Measurements from ENCODE around the gene PKP4.
"Not testable (repeated sequence)": the region's sequence is repeated elsewhere in the genome, so short reads cannot be mapped to it uniquely, and the experiment has no call there.

Gene PKP4

DNA sequence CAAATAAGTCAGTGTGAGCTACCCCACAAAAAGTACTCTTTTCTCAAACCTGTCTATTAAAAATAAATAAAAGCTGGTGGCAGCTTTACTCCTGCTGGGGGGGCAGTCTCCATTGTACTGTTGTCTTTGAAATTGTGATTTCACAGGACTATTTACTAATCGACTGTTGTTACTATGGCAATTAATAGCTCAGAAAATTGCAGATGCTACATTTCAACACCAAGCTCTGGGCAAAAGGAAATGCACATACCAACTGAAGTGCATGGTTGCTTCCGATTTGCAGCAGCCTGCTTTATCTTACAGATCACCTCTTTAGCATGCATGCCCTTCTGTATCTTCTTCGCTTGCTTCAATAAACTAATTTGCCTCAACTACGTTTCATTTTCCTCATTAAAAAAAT is 220.8 kb downstream of the PKP4 start:
- DNase-seq (ENCODE audit: low spot score), result no peak

DNA sequence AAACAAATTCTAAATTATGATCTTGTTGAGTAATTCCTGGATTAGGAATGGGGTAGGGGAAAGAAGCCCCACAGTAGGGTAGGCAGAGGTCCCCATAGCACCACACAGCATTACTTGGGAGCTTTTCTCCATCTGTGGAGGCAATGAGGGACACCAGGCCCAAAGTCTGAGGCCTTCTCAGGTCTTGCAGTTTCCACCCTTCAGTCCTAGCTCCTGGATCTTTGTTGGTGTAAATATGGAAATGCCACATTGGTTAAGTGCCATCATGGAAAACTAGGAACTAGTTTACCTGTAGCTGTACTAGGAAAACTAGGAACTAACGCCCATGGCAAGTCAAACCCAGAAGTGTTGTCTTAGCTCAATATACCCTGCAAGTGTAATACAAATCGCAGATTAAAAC is 225.1 kb downstream of the PKP4 start:
- no peak for DNase-seq (ENCODE audit: low spot score)

DNA sequence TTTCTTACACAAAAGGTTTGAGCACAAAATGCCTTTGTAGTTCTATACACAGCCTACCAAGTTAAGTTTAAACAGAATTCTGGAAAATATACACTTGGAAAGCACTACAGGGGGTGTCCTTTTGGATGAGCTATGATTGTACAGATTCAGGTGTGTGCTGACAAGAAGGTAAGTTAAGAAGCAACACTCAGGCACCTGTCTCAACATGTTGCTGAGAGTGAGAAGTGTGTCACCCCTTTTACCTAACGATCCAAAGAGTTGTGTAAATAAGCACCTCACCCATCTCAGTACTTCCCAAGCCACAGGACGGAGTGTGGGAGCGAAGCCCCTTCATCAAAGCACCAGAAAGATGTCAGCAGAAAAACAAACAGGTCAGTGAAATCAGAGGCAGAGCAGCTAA is 228.9 kb downstream of the PKP4 start:
- no peak for DNase-seq (ENCODE audit: low spot score)

DNA sequence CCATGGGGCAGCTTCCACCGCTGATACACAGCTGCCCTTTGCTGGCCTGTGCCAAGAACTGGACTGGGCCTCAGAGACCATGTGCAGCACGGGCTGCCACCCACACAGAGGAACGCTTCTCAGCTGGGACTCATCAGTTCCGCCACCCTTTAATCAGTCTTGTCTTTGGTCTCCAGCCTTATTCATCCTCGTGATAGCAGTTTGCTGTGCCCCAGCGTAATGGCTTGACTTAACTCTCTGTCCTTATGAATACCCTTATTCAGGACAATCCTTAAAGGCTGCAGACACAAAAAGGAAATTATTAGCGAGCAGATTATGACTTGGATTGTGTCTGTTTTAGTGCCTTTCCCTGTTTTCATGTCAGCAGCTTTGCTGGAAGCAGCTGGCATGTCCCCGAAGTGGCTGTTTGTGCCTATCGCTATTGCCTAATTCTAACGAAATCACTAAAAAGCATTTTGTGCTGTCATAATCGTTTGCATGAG is 229.5 kb downstream of the PKP4 start:
- DNase-seq (ENCODE audit: low spot score), result no peak

DNA sequence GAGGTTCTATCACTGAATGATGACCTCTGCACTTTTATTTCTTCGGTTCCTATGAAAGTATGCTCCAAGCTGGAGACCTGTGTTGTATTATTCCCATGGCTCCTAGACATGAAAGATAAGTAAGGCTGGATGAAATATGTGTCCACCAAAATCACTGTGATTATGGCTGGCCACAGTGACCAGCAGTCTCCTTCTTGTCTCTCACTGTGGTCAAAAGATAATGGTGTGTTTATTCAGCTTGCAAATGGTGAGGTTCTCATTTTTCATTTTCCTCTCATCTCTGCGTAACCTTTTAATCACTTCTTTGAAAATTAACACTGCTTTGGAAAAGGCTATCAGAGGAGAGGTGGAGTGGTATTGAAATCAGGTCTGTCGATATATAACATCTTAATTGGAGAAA is 230.6 kb downstream of the PKP4 start:
- no peak for DNase-seq (ENCODE audit: low spot score)

DNA sequence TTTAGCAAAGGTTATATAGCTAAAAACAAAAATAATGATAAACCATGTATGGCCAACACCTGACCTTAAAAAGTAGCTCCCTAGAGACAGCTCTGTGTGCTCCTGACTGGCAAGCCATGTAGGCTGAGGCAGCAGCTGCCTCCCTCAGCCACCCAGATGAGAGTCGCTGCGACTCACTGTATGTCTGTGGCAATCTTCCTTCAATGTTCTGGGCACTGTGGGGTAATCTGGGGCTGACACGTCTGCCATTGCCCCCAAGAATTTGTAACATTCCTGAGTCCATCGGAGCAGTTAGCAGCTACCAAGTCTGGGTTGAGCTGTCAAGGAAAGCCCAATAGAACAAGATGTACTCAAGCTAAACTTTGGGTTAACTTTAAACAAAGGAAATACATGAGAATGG is 232.0 kb downstream of the PKP4 start:
- no peak for DNase-seq (ENCODE audit: low spot score)

DNA sequence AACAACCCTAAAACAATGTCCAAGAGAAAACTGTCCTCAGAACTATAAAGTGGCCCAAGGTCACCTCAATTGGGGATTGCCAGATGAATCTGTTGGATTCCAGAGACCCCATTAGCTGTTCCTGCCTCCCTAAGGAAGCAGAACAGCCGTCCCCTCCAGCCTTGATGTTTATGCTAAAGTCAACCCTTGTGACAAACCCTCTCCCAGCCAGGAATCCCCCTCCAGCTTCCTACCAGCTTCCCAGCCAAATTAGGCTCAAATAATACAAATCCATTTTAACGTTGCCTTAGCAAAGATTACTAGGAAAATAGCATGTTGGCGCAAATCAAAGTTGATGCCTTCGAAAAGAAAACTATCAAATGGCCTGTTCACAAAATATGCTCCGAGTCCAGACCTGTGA is 232.6 kb downstream of the PKP4 start:
- no peak for DNase-seq (ENCODE audit: low spot score)

DNA sequence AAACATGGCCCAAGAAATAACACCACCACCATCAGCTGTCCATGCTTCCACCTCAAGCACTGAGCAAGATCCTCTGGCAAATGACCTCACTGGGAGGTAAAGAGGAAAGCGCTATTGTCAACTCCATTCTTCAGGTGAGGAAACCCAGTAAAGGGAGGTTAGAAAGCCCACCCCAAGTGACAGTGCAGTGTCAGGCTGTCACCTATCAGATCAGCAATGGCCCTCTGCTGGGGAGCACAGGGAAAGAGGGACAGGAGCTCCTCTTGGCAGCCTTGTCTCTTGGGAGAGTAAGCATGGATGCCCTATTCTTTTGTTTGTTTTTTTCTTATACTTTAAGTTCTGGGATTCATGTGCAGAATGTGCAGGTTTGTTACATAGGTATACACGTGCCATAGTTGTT is 234.1 kb downstream of the PKP4 start:
- no peak for DNase-seq (ENCODE audit: low spot score)

DNA sequence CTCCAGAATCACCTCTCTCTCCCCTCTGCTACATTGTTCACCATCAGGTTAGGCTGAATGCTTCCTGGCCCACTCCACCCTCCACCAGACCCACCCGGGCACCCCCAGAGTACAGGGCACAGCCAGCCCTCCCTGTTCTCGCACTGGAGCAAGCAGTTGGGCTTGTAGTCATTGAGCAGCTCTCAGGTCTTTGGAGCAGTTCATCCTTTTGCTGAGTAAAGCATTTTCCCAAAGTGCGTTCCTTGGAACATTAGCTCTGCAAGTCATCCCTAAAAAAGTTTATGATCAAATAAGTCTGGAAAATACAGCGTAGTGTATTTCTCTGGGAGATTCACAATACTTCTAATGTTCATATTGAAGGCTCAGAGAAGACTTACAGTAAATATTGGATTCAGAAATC is 234.9 kb downstream of the PKP4 start:
- DNase-seq (ENCODE audit: low spot score), result no peak

DNA sequence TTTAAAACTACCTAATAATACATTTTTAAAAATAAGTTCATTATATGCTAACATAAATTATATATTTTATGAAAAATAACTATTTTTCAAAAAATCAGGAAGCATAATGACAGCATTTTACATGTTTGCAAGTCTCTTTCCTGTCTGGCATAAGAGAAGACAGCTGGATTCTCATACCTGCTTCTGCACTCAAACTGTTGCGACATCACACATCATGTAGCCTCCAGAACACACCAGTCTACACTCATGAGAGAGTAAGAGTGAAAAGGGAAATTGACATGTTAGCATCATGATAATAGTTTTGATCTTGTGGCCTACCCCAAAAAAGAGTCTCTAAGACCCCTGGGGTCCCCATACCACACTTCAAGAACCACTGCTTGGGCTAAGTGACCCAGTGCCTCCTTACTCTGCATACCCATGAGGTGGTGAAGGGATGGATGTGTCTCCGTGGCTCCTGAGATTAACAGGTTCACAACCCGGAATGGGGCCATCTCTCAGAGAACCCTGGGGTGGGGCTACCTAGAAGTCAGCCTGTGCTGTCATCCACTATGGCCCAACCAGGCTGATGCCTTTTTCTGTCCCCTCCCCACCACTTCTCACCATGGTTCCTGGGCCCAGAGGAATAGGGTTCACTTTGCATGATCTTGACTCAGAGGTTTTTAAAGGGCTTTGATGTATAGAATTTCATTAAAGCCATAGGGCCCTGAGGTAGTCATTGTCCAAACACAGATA is 235.8 kb downstream of the PKP4 start:
- no peak for DNase-seq (ENCODE audit: low spot score)

DNA sequence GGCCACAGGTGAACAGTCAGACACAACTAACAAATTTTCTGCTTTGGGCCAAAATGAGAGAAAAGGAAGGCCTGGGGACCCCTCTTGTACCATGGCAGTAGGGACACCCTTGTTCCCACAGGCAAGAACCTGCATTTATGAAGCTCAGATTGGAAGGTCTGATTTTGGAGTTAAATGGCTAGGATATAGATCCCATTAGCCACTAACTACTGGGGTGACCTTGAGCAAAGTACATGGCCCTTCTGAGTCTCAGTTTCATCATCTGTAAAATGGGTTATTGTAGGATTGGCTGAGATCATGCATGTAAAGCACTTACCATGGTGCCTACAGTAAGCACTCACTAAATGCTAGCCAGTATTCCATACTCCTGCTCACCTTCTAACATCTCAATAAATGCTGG is 236.7 kb downstream of the PKP4 start:
- no peak for DNase-seq (ENCODE audit: low spot score)

DNA sequence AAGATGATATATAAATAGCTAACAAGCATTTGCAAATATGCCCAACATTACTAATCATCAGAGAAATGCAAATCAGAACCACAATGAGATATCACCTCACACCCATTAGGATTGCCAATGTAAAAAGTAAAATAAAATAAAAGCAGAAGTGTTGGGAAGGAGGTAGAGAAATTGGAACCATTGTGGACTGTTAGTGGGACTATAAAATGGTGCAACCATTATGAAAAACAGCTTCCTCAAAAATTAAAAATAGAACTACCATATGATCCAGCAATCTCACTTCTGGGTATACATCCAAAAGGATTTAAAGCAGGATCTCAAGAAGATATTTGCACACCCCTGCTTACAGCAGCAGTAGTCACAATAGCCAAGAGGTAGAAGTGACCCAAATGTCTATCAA is 238.6 kb downstream of the PKP4 start:
- DNase-seq (ENCODE audit: low spot score), result no peak

DNA sequence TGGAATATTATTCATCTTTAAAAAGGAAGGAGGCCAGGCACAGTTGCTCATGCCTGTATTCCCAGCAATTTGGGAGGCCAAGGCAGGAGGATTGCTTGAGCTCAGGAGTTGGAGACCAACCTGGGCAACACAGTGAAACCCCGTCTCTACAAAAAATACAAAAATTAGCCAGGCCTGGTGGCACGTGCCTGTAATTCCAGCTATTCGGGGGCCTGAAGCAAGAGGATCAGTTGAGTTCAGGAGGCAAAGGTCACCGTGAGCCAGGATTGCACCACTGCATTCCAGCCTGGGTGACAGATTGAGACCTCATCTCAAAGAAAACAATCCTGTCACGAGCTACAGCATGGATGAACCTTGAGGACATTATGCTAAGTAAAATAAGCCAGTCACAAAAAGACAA is 239.0 kb downstream of the PKP4 start:
- not testable (repeated sequence) for DNase-seq (ENCODE audit: low spot score)

DNA sequence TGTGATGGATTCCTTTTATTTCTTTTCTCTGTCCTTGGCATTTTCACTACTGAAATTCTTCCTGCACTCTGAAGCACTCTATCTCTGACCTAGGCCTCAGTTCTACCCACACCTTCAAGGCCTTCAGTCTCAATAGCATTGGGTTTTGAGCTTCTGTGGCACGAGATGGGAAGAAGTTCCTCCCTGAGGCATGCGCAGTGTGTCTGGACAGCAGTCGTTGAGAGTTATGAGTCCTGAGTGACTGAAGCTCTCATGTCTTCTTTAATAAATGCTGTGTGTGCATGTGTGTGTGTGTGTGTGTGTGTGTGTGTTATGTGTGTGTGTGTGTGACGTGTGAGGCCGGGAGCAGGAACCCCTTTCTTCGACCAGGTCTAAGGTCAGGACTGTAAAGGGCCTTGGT is 242.6 kb downstream of the PKP4 start:
- DNase-seq (ENCODE audit: low spot score), result no peak

DNA sequence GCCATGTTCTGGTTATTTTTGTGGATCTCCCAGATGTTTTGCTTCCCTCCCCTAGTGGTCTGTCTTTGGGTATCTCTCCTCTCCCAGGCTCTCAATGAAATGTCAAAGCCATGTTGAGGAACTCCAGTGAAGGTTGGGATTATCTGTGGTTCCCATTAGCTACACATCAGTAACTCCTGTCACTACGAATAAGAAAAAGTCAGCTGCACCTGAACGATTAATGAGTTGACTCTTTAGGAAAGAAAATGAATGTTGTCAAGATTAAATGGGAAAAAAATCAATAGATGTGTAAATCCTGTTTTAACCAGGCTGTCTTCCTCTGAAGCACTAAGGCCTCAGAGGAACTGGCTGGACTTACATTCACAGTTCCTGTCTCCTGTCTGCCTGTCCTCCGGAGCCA is 244.3 kb downstream of the PKP4 start:
- no peak for DNase-seq (ENCODE audit: low spot score)

DNA sequence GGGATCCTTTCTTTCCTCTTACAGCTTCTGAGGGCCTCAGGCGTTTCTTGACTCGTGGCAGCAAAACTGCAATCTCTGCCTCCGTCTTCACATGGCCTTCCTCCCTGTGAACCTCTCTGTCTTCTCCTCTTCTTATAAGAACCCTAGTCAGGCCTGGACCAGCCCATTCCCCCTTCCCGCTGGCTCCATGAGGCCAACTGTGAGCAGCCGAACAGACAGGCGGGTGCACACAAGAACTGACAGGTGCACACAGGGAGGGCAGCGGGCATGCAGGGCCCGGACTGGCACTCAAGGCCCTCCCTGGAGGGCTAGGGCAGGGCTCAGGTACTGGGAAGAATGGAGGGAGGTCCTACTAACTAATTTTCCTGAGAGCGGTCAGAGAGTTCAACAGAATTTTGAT is 246.0 kb downstream of the PKP4 start:
- DNase-seq (ENCODE audit: low spot score), result no peak

DNA sequence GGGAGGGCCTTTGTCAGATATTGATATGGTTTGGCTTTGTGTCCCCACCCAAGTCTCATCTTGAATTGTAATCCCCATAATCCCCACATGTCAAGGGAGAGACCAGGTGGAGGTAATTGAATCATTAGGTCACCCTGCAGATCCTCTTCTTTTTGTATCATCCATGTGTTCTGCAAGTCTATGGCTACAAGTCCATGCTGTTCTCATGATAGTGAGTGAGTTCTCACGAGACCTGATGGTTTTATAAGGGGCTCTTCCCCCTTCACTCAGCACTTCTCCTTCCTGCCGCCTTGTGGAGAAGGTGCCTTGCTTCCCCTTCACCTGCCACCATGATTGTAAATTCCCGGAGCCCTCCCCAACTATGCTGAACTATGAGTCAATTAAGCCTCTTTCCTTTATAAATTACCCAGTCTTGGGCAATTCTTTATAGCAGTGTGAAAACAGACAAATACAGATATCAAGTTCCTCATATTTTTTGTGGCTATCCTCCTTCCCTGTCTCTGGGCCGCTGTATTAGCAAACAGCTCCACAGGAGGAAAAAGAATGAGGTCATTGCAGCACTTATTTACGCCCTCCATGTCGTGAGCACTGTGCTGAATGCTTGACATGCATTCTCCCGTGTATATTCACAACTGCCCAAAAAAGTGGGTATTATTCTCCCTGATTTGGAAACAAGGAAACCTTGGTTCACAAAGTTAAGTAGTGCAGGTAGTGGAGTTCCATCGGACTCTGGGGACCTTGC is 248.1 kb downstream of the PKP4 start:
- DNase-seq (ENCODE audit: low spot score), result not testable (repeated sequence)

DNA sequence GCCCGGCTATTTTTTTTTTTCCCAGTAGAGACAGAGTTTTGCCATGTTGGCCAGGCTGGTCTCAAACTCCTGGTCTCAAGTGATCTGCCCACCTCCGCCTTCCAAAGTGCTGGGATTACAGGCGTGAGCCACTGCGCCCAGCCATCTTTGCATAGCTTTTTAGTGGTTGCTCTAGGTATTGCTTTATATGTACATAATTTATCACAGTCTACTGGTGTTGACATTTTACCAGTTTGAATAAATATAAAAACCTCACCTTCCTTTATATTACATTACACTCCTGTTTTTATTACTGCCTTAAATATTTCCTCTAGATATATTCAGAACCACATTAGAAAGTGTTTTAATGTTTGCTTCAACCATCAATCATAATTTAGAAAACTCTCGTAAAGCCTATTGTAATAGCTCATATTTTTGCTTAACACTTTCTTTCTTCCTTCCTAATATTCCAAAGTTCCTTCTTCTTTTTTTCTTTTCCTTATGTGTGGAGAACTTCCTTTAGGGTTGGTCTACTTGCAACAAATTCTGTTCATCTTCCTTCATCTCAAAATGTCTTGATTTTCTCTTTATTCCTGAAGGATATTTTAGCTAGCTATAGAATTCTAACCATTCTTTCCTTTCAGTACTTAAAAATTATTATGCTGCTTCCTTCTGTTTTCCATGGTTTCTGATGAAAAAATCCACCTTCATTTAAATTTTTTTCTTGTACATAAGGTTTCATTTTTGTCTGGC is 256.2 kb downstream of the PKP4 start:
- no peak for DNase-seq (ENCODE audit: low spot score)

DNA sequence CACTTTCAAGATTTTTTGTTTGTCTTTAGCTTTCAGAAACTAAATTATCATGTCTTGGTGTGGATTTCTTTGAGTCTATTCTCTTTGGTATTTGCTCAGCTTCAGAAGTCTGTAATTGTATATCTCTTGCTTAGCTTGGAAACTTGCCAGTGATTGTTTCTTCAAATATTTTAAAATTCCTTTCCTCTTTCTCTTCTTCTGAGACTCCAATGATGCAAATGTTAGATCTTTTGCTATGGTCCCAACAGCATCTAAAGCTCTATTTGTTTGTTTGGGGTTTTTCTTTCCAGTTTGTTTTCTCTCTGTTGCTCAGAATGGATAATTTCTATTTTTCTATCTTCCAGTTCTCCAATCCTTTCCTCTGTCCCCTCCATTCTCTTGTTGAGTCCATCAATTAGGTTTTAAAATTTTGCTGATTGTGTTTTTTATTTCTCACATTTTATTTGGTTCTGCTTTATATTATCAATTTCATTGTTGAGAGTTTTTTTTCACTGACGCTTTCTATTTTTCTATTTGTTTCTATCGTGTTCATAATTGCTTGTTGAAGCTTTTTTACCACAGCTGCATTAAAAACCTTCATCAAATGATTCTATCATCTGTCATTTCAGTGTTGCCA is 256.9 kb downstream of the PKP4 start:
- no peak for DNase-seq (ENCODE audit: low spot score)

DNA sequence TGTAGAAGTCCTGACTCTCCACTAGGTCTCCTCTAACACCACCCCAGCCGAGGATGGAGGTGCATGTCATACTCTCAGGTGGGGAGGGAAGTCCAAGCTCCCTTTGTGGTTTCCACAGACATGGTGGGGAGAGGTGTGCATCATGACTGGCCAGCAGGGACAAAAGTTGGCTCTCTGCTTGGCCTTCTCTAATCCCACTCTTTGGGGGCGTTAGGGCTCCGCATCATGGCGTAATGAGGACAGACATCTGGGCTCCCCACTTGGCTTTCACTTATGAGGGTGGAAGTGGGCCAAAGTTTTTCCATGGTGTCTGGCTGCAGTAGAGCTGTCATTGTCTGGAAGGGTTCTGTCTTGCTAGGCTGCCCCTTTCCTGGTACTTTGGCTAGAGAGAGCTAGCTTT is 257.7 kb downstream of the PKP4 start:
- DNase-seq (ENCODE audit: low spot score), result no peak

DNA sequence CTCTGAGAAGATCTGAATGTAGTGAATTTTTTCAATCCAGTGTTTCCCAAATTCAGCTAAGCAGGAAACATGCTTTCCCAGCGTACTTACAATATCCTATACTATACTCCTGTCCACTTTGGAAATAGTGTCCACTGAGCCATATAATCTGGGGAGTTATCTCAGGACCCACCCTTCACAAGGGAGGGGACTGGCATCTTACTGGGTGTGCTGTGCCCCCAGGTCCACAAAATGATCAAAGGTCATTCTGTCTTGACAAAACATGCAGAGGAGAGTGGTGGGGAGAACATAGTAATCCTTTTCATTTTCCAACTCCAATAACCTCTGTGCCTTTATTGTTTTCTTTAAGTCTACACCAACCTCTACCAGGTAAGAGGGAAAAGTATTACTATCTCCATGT is 258.6 kb downstream of the PKP4 start:
- no peak for DNase-seq (ENCODE audit: low spot score)

DNA sequence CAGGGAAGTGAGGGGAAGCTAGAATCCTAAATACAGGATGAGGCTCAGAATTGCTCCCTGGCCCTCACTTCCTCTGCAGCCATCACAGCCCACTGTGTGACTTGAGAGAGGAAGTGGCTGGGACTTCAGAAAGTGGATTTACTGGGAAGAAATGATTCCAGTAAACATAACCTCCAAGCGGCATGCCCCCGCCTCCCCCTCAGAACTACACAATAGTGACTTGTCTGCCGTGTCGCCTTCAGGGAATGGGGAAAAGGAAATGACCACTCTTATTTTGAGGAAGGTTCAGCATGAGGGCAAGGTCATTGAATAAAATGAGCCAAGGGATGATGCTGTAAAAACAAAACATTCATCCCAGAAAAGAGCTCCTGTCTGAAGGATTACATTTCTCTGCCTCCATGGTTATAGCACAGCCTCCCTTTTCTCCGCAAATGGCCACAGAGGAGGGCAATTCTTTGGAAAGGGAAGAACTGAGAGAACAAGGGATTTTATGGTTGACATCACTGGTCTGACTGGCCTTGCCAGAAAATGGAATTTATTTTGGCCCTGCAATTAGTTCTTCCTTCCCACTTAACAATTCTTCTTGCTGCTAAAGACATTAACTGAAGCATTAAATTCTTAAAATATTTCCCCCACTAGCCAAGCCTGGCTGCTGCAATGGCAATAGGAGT is 259.5 kb downstream of the PKP4 start:
- no peak for DNase-seq (ENCODE audit: low spot score)

Measured in germinal center (tissue), 1 donor.